HG03196 (cell line): ENCODE results near the gene RNF166.
A peak's percentile ranks its signal among the peaks of the same experiment; 100 is the strongest.

ENCODE experiments used
- ATAC-seq: cut with Tn5 transposase; IDR thresholded peaks from one replicate; pipeline ENCODE4 v1.9.1; 2021; ENCODE audit not compliant: unreplicated experiment

RNF166 gene

GRCh38 chr16:88706229-88706964 lies at the start of gene RNF166, which contains the start of gene CTU2:
Gene RNF166, minus strand, starts transcription at chr16:88706408. Its CDS starts 83 bp downstream, at chr16:88706325.
Gene CTU2, plus strand, starts transcription at chr16:88706503. Its CDS starts 28 bp downstream, at chr16:88706531.
- peak; percentile 50 for ATAC-seq

GRCh38 chr16:88754912-88755744 lies 48.9 kb upstream of the RNF166 start:
- ATAC-seq: no peak

GRCh38 chr16:88754109-88754911 lies 48.1 kb upstream of the RNF166 start:
- ATAC-seq: no peak

- no peak for ATAC-seq
These were observed 47.4 kb upstream of the RNF166 start for GRCh38 chr16:88753602-88754001.

- ATAC-seq: no peak
These were observed 47.0 kb upstream of the RNF166 start for GRCh38 chr16:88753191-88753590.

- ATAC-seq: no peak
These were observed 46.3 kb upstream of the RNF166 start for GRCh38 chr16:88752386-88753002.

- ATAC-seq: no peak
These were observed 44.6 kb upstream of the RNF166 start for GRCh38 chr16:88750854-88751253.

GRCh38 chr16:88749358-88749757 lies 43.1 kb upstream of the RNF166 start:
- no peak for ATAC-seq

- no peak for ATAC-seq
These were observed 42.2 kb upstream of the RNF166 start for GRCh38 chr16:88748364-88748763.

- no peak for ATAC-seq
These were observed 41.5 kb upstream of the RNF166 start for GRCh38 chr16:88747588-88748301.

GRCh38 chr16:88746506-88746905 lies 40.3 kb upstream of the RNF166 start:
- ATAC-seq: no peak

- no peak for ATAC-seq
These were observed 38.6 kb upstream of the RNF166 start for GRCh38 chr16:88744577-88745521.

- no peak for ATAC-seq
These were observed 37.7 kb upstream of the RNF166 start for GRCh38 chr16:88743693-88744576.

GRCh38 chr16:88742896-88743605 lies 36.8 kb upstream of the RNF166 start:
- no peak for ATAC-seq

- no peak for ATAC-seq
These were observed 35.2 kb upstream of the RNF166 start for GRCh38 chr16:88741368-88741767.

GRCh38 chr16:88740727-88741055 lies 34.5 kb upstream of the RNF166 start:
- no peak for ATAC-seq

GRCh38 chr16:88739977-88740726 lies 33.9 kb upstream of the RNF166 start:
- no peak for ATAC-seq
